ENCODE results near the gene TOP2A. TPM values are rescaled to one million over a fixed set of nuclear protein-coding genes. Genes with fewer than 3 reads are reported as not detected.
"Not testable (repeated sequence)": the region's sequence is repeated elsewhere in the genome, so short reads cannot be mapped to it uniquely, and the experiment has no call there.

The TOP2A gene
- total RNA-seq, 1 experiment from 2014 or later, result 199 TPM

GRCh38 chr17:40372031-40372430 lies 45.7 kb downstream of the TOP2A start:
- no peaks in the 10 kb centered on the region for H3K9me2 ChIP-seq (replicated peaks; ENCODE audit: insufficient read depth, low read length)
- no peak overlapping the region for H3K9ac ChIP-seq (ENCODE audit: low read length)

GRCh38 chr17:40371261-40371929 lies 46.3 kb downstream of the TOP2A start:
- no peak overlapping the region for H3K4me3 ChIP-seq (ENCODE audit: low read length)
- H3K27me3 ChIP-seq (ENCODE audit: low read length), result no peaks in the 10 kb centered on the region
- no peaks in the 10 kb centered on the region for H3K36me3 ChIP-seq (ENCODE audit: insufficient read depth, low read length)
- H3K79me2 ChIP-seq (ENCODE audit: low read length), result no peaks in the 10 kb centered on the region
- H4K20me1 ChIP-seq (ENCODE audit: insufficient read depth, low read depth, low read length), result no peaks in the 10 kb centered on the region
- DNase-seq, result peak; percentile 88
- no peaks in the 10 kb centered on the region for H3K9me3 ChIP-seq (ENCODE audit: low read length)
- H3K9ac ChIP-seq (ENCODE audit: low read length), result no peak overlapping the region
- no peak overlapping the region for H3K4me2 ChIP-seq (ENCODE audit: low read depth, low read length, poor library complexity, severe bottlenecking)
- H2AFZ ChIP-seq (ENCODE audit: low read length), result no peak overlapping the region
- H3K27ac ChIP-seq (ENCODE audit: low read length), result no peak overlapping the region
- H3K9me2 ChIP-seq (replicated peaks; ENCODE audit: insufficient read depth, low read length), result no peaks in the 10 kb centered on the region
- no peaks in the 10 kb centered on the region for H3K4me1 ChIP-seq (ENCODE audit: low read length)

More at GRCh38 chr17:40372031-40372430, 45.7 kb downstream of the TOP2A start:
- Histone ChIP-seq H3K79me2 (ENCODE audit: low read length) (no peaks in the 10 kb centered on the region), H3K4me1 (ENCODE audit: low read length) (no peaks in the 10 kb centered on the region), H3K27me3 (ENCODE audit: low read length) (no peaks in the 10 kb centered on the region), H3K4me3 (ENCODE audit: low read length) (no peak overlapping the region), H4K20me1 (ENCODE audit: insufficient read depth, low read depth, low read length) (no peaks in the 10 kb centered on the region), H3K36me3 (ENCODE audit: insufficient read depth, low read length) (no peaks in the 10 kb centered on the region), H3K4me2 (ENCODE audit: low read depth, low read length, poor library complexity, severe bottlenecking) (no peak overlapping the region), H3K27ac (ENCODE audit: low read length) (no peak overlapping the region), H3K9me3 (ENCODE audit: low read length) (no peaks in the 10 kb centered on the region), H2AFZ (ENCODE audit: low read length) (no peak overlapping the region)
- DNase-seq, result no peak

- no peaks in the 10 kb centered on the region for H3K4me1 ChIP-seq (ENCODE audit: low read length)
- no peak overlapping the region for H3K9ac ChIP-seq (ENCODE audit: low read length)
- H3K4me2 ChIP-seq (ENCODE audit: low read depth, low read length, poor library complexity, severe bottlenecking), result no peak overlapping the region
- H3K4me3 ChIP-seq (ENCODE audit: low read length), result no peak overlapping the region
- DNase-seq, result no peak
- no peaks in the 10 kb centered on the region for H3K27me3 ChIP-seq (ENCODE audit: low read length)
- H3K9me2 ChIP-seq (replicated peaks; ENCODE audit: insufficient read depth, low read length), result no peaks in the 10 kb centered on the region
- no peaks in the 10 kb centered on the region for H3K79me2 ChIP-seq (ENCODE audit: low read length)
- H4K20me1 ChIP-seq (ENCODE audit: insufficient read depth, low read depth, low read length), result no peaks in the 10 kb centered on the region
- H3K27ac ChIP-seq (ENCODE audit: low read length), result no peak overlapping the region
- no peaks in the 10 kb centered on the region for H3K9me3 ChIP-seq (ENCODE audit: low read length)
- H3K36me3 ChIP-seq (ENCODE audit: insufficient read depth, low read length), result no peaks in the 10 kb centered on the region
- no peak overlapping the region for H2AFZ ChIP-seq (ENCODE audit: low read length)
Observed at GRCh38 chr17:40369923-40370322, 47.8 kb downstream of the TOP2A start.

DNA sequence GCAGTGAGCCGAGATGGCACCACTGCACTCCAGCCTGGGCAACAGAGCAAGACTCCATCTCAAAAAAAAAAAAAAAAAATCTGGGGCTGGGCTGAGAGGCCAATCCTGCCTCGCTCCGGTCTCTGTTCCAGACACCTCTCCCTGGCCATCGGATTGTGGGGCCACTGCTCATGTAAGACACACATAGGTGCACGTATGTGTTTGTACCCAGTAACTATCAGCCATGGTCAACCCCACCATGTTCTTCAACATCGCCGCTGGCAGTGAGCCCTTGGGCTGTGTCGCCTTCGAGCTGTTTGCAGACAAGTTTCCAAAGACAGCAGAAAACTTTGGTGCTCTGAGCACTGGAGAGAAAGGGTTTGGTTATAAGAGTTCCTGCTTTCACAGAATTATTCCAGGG lies 50.0 kb downstream of the TOP2A start:
- H2AFZ ChIP-seq (ENCODE audit: low read length); H3K27ac ChIP-seq (ENCODE audit: low read length); H3K4me2 ChIP-seq (ENCODE audit: low read depth, low read length, poor library complexity, severe bottlenecking); H3K36me3 ChIP-seq (ENCODE audit: insufficient read depth, low read length); H4K20me1 ChIP-seq (ENCODE audit: insufficient read depth, low read depth, low read length); H3K4me1 ChIP-seq (ENCODE audit: low read length); H3K27me3 ChIP-seq (ENCODE audit: low read length); H3K4me3 ChIP-seq (ENCODE audit: low read length); H3K79me2 ChIP-seq (ENCODE audit: low read length); H3K9ac ChIP-seq (ENCODE audit: low read length); H3K9me3 ChIP-seq (ENCODE audit: low read length); H3K9me2 ChIP-seq (replicated peaks; ENCODE audit: insufficient read depth, low read length); DNase-seq: not testable (repeated sequence)

- 0 out of 2 replicates have a peak, but pooled peaks cover 4% of the 10 kb centered on the region for H4K20me1 ChIP-seq (ENCODE audit: insufficient read depth, low read depth, low read length)
- no peaks in the 10 kb centered on the region for H3K36me3 ChIP-seq (ENCODE audit: insufficient read depth, low read length)
- H3K9ac ChIP-seq (ENCODE audit: low read length), result no peak overlapping the region
- H3K4me3 ChIP-seq (ENCODE audit: low read length), result no peak overlapping the region
- no peak overlapping the region for H3K4me2 ChIP-seq (ENCODE audit: low read depth, low read length, poor library complexity, severe bottlenecking)
- H3K27me3 ChIP-seq (ENCODE audit: low read length), result no peaks in the 10 kb centered on the region
- no peaks in the 10 kb centered on the region for H3K79me2 ChIP-seq (ENCODE audit: low read length)
- no peak overlapping the region for H2AFZ ChIP-seq (ENCODE audit: low read length)
- peaks cover 5% of the 10 kb centered on the region for H3K4me1 ChIP-seq (ENCODE audit: low read length)
- no peaks in the 10 kb centered on the region for H3K9me2 ChIP-seq (replicated peaks; ENCODE audit: insufficient read depth, low read length)
- H3K9me3 ChIP-seq (ENCODE audit: low read length), result no peaks in the 10 kb centered on the region
- no peak for DNase-seq
- H3K27ac ChIP-seq (ENCODE audit: low read length), result no peak overlapping the region
Observed at GRCh38 chr17:40366861-40367518, 50.7 kb downstream of the TOP2A start.

- Histone ChIP-seq H2AFZ (ENCODE audit: low read length) (no peak overlapping the region), H3K4me3 (ENCODE audit: low read length) (no peak overlapping the region), H4K20me1 (ENCODE audit: insufficient read depth, low read depth, low read length) (0 out of 2 replicates have a peak, but pooled peaks cover 5% of the 10 kb centered on the region), H3K4me2 (ENCODE audit: low read depth, low read length, poor library complexity, severe bottlenecking) (no peak overlapping the region), H3K9me2 (replicated peaks; ENCODE audit: insufficient read depth, low read length) (no peaks in the 10 kb centered on the region), H3K79me2 (ENCODE audit: low read length) (no peaks in the 10 kb centered on the region), H3K27ac (ENCODE audit: low read length) (no peak overlapping the region), H3K9me3 (ENCODE audit: low read length) (no peaks in the 10 kb centered on the region), H3K9ac (ENCODE audit: low read length) (no peak overlapping the region), H3K27me3 (ENCODE audit: low read length) (no peaks in the 10 kb centered on the region), H3K4me1 (ENCODE audit: low read length) (peaks cover 6% of the 10 kb centered on the region), H3K36me3 (ENCODE audit: insufficient read depth, low read length) (no peaks in the 10 kb centered on the region)
- DNase-seq, result no peak
Observed at GRCh38 chr17:40366076-40366860, 51.4 kb downstream of the TOP2A start.

DNA sequence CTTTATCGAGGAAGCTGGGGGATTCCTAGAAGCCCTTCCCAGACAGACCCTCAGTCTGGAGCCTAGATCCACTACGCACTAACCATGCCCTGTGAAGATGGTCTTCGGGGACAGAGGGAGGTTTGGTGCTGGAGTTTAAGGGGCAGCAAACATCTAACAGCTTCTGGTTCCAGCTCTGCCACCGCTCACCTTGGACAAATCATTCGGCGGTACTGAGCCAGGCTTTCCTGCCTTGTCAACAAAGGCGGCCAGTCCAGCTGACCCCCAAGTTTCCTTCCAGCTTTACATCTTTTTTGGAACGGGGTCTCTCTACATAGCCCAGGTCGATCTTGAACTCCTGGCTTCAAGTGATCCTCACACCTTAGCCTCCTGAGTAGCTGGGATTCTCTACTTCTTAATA lies 52.8 kb downstream of the TOP2A start:
- no peaks in the 10 kb centered on the region for H3K9me3 ChIP-seq (ENCODE audit: low read length)
- H3K36me3 ChIP-seq (ENCODE audit: insufficient read depth, low read length), result no peaks in the 10 kb centered on the region
- no peaks in the 10 kb centered on the region for H3K9me2 ChIP-seq (replicated peaks; ENCODE audit: insufficient read depth, low read length)
- no peak overlapping the region for H2AFZ ChIP-seq (ENCODE audit: low read length)
- DNase-seq, result no peak
- H3K4me3 ChIP-seq (ENCODE audit: low read length), result no peak overlapping the region
- peaks cover 6% of the 10 kb centered on the region for H3K4me1 ChIP-seq (ENCODE audit: low read length)
- H3K27ac ChIP-seq (ENCODE audit: low read length), result no peak overlapping the region
- H3K9ac ChIP-seq (ENCODE audit: low read length), result no peak overlapping the region
- H3K4me2 ChIP-seq (ENCODE audit: low read depth, low read length, poor library complexity, severe bottlenecking), result no peak overlapping the region
- H3K79me2 ChIP-seq (ENCODE audit: low read length), result no peaks in the 10 kb centered on the region
- H4K20me1 ChIP-seq (ENCODE audit: insufficient read depth, low read depth, low read length), result 0 out of 2 replicates have a peak, but pooled peaks cover 5% of the 10 kb centered on the region
- H3K27me3 ChIP-seq (ENCODE audit: low read length), result no peaks in the 10 kb centered on the region
